Lower leg skin (tissue), 3 donors: ENCODE results near the gene MYNN.

ENCODE experiments used
- CTCF ChIP-seq, 3 donors: fragments of 450-650 bp; IDR thresholded peaks; one replicate each; pipeline ENCODE4 v1.5.1; 2016; ENCODE audit warnings: antibody characterized with exemption in 3 of 3, mild to moderate bottlenecking in 3 of 3, moderate library complexity in 2 of 3
- POLR2A ChIP-seq, 2 donors: fragments of 450-650 bp; IDR thresholded peaks; one replicate each; pipeline ENCODE4 v1.6.1; 2016 to 2017; ENCODE audit warnings: antibody characterized with exemption in 2 of 2, mild to moderate bottlenecking in 1 of 2, moderate library complexity in 1 of 2

- TF ChIP-seq CTCF (IDR thresholded peaks at IDR 0.05), result no peak
- TF ChIP-seq POLR2A (IDR thresholded peaks at IDR 0.05), result no peak
Measured at GRCh38 chr3:169818316-169818715, 45.1 kb downstream of the MYNN start.
